ENCODE data around the gene MAPK8IP3.

Gene MAPK8IP3

GRCh38 chr16:1775006-1775845 is 69.2 kb downstream of the MAPK8IP3 start:
- no peak for DNase-seq (ENCODE audit: low spot score)

- DNase-seq (ENCODE audit: low spot score): no peak
Measured at GRCh38 chr16:1775846-1776671, 70.1 kb downstream of the MAPK8IP3 start.

GRCh38 chr16:1776672-1776955 is 70.6 kb downstream of the MAPK8IP3 start:
- DNase-seq (ENCODE audit: low spot score): no peak

- no peak for DNase-seq (ENCODE audit: low spot score)
Measured at GRCh38 chr16:1776991-1777374, 71.0 kb downstream of the MAPK8IP3 start.

- no peak for DNase-seq (ENCODE audit: low spot score)
Measured at GRCh38 chr16:1777375-1778199, 71.6 kb downstream of the MAPK8IP3 start.

GRCh38 chr16:1778200-1779179 is 72.5 kb downstream of the MAPK8IP3 start:
- DNase-seq (ENCODE audit: low spot score): no peak

- no peak for DNase-seq (ENCODE audit: low spot score)
Measured at GRCh38 chr16:1779234-1779701, 73.3 kb downstream of the MAPK8IP3 start.

GRCh38 chr16:1779741-1780676 is 74.0 kb downstream of the MAPK8IP3 start:
- no peak for DNase-seq (ENCODE audit: low spot score)

GRCh38 chr16:1780677-1781072 is 74.7 kb downstream of the MAPK8IP3 start:
- no peak for DNase-seq (ENCODE audit: low spot score)

- no peak for DNase-seq (ENCODE audit: low spot score)
Measured at GRCh38 chr16:1781254-1781653, 75.3 kb downstream of the MAPK8IP3 start.

- no peak for DNase-seq (ENCODE audit: low spot score)
Measured at GRCh38 chr16:1781758-1782407, 75.9 kb downstream of the MAPK8IP3 start.

- DNase-seq (ENCODE audit: low spot score): peak; percentile 100
Measured at GRCh38 chr16:1782408-1783264, 76.6 kb downstream of the MAPK8IP3 start, which contains the start of the genes NUBP2 and SPSB3. Gene NUBP2 (plus strand): TSS chr16:1782960. CDS start chr16:1783021, 61 bp downstream. Gene SPSB3 (minus strand): TSS chr16:1782571. CDS start chr16:1781483, 1,088 bp downstream.

- DNase-seq (ENCODE audit: low spot score): no peak
Measured at GRCh38 chr16:1784977-1785845, 79.2 kb downstream of the MAPK8IP3 start.

GRCh38 chr16:1785846-1786170 is 79.8 kb downstream of the MAPK8IP3 start:
- DNase-seq (ENCODE audit: low spot score): no peak

- no peak for DNase-seq (ENCODE audit: low spot score)
Measured at GRCh38 chr16:1786242-1787055, 80.5 kb downstream of the MAPK8IP3 start.

- DNase-seq (ENCODE audit: low spot score): no peak
Measured at GRCh38 chr16:1787056-1787321, 81.0 kb downstream of the MAPK8IP3 start.

All from globus pallidus (tissue), 1 donor.